GM19438 (cell line): ENCODE results near the gene PALM3.

Experiments
- ATAC-seq: cut with Tn5 transposase; IDR thresholded peaks from one replicate; pipeline ENCODE4 v1.9.1; 2021; ENCODE audit warnings: low read depth; ENCODE audit not compliant: unreplicated experiment

PALM3 gene

DNA sequence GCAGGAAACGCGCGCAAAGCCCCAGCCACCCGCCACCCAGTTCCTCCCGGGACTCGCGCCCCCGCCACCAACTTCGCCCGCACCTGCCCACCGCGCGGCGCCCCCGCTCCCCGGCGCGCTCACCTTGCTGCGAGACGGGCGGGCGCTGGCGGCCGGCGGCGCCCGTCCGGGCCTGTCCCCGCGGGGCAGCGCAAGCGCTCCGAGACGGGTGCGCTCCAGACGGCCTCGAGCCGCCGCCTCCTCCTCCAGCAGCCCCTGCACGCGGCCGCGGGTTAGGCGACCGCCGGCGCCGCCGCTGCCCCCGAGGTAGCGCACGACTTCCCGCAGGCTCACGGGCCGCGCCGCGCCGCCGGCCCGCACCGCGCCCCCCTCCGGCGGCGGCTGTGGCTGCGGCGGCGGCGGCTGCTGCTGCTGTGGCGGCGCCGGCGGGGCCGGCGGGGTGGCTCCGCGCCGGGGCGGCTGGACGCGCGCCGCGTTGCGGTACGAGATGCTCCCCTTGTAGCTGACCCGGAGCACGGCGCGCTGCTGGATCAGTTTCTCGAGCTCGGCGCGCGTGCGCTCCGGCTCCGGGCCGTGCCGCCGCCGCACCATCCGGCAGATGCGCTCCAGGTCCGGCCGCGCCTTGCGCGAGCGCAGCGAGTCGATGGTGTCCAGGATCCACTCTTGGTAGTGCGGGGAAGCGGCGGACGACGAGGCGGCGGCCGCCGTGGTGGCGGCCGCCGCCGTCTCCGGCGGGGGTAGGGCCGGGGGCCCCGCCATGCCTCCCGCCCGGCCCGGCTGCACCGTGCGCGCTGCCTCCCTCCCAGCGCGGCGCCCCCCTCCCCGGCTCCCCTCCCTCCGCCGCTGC is 28.0 kb upstream of the PALM3 start:
- ATAC-seq = no peak

DNA sequence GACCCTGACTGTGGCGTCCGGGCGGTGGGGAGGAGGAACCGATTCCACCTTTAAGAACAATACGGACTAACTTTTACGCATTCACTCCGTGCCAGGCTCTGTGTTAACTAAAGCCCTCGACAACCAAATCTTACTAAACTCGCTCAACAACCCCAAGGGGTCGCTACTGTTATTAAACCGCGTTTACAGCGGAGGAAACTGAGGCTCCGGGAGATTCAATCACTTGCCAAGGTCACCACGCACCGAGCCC is 27.5 kb upstream of the PALM3 start:
- ATAC-seq = no peak

DNA sequence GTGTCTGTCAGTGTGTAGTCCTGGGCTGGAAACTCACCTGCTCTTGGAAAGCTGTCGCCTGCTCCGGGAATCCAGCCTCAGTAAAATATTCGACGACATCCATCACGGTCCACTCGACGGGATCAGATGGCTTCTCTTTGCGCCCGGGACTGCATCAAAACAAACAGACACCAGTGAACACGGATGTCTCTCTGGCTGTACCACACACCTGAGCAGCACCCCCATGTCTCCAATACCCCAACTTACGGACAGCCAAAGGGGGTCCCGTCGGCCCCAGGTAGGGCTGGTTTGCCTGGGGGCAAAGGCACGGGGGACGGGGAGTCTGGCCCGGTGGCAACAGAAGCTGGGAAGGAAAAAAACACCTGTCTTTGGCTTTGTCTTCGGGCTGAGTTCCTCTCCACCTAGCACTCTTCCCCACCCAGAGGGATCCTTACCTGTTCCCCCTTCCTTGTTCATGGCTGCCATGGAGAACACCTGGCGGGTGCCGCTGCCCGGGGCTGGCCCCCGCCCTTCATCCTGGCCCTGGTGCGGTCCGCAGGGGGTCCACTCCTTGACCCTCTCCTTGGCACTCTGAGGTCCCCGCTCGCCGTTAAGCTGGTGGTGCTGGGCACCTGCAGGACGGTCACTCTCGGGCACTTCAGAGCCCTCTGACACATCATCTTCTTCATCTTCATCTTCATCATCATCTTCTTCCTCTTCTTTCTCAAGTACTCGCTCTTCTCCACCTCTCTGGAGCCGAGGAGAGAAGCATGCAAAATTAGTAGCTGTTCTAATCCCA is 26.9 kb upstream of the PALM3 start:
- no peak for ATAC-seq

DNA sequence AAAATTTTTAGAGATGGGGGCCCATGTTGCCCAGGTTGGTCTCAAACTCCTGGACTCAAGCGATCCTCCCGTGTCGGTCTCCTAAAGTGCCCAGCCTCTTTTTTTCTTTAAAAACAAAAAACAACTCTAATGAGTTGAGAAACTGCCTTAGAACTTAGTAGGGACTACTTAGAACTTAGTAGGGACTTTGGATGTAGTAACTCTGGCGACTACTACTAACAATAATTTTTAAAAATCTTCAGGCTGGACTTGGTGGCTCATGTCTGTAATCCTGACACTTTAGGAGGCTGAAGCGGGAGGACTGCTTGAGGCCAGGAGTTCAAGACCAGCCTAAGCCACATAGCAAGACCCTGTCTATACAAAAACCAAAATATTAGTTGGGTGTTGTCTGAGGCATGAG is 24.2 kb upstream of the PALM3 start:
- no peak for ATAC-seq

DNA sequence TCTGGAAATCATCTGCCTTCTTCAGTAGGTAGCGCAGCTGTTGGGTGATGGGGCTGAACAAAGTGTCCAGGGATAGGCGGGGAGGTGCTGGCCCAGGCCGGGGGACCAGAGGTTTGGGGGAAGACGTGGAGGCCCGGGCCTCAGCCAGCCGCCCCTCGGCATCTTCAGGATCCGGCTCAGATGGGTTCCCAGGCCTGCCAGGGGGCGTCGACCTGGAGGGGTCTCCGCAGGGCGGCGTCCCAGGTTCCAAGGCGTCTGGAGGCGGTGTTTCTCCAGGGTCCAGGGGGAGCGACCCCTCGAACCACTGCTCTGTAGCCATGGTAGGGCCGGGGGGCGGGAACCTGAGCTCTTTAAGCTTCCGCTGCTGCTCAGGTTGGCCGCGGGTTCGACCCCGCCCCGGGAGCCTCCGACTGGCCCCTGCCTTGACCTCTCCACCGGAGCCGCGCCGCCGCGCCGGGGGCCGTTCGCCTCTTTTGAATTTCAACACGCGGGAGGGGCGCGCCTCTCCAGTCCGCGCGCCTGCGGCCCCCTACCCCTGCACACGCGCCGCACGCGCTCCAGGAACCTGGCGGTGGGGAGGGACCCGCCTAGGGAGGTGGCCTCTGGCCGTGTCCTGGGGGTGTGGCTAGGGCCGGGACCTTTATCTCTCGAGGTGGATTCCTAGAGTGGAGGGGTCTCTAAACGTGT is 23.6 kb upstream of the PALM3 start, which contains the start of gene C19orf67:
TSS of gene C19orf67 (minus strand) at position 475 of the 687 bp plus-strand sequence. CDS start at position 319, 156 bp downstream.
- no peak for ATAC-seq

DNA sequence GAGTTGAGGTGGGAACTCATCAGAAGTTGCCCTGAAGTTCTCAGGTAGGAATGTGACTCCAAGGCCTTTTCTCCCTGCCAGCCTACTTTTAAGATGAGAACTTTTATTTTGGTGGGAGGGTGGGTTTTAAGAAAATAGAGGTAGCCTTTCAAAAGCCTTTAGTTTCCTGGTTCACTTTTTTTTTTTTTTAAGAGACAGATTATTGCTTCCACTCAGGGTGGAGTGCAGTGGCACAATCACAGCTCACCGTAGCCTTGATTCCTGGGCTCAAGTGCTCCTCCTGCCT is 20.7 kb upstream of the PALM3 start:
- no peak for ATAC-seq

DNA sequence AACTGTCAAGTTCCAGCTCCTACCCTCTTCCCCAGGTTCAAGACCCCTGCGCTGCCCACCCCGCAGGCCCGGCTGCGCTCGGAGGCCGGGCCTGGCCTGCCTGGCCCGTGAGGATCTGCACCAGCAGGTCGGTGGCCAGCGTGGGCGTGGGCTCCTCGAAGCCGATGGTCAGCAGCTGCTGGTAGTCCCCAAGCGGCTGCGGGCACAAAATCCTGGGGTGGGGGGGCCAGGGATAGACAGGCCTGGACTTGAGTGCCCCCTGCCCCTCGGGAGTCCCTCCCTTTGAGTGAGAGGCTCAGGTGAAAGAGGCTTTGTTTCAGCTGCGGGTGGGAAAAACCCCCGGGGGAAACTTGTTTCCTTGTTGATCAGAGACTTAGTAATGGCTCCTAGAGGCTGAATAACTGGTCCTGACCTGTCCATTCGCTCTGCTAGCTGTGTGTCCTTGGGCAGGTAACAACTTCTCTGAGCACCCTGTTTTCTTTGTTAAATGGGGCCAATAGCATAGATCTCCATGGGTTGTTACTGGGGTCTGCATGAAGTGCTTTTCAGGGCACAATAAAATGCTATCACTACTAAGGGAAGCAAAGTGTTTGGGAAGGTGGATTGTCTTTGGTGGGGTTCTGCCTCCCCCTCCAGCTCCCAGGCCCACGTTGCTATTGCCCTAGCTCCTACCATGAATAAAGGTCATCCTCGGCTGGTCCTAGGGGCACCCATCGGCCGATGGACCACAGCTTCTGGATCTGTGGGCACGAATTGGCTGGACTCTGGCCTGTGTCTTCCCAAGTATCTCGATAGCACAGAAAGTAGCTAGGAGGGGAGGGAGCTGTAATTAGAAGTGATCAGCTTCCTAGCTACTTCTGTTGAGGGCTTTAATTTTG is 20.2 kb upstream of the PALM3 start:
- ATAC-seq = peak; percentile 14

DNA sequence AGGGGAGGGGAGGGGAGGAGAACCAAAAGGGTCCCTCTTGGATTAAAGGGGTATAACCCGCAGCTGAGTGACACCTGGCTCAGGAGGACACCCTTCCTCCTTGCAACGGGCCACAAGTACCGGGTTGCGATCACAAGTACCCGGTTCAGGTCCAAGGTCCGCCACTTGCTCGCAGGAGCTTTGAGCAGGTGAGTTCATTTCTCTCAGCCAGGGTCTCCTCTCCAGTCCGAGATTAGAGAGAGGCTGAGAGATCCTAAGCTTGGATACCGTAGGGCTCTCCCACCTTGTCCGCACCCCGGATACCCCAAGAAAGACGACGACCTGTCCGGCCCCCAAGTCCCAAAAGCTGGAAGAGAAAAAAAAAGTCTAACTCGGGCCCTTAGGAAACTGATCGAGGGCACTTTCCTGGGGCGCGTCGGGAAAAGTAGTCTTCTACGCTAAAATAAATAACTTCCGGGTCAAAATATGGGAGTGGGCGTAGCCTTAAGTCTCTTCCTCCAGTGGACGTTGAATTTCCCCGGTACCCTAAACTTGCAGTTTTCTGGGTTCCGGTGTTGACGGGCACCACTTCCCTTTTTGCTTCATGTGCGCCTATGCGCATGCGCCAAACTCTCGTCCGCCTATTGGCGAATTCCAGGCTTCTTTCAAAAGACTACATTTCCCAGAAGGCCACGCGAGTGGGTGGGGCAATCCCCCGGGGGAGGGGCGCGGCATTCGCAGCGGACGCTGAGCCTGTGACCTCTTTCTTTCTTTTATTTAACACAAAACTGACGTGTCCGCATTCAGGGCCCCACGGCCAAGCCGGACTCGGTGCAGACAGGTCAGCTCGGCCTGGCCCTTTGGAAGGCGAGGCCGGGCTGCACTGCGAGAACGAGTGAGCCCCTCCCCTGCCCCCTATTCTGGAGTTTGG is 19.3 kb upstream of the PALM3 start:
- peak; percentile 65 for ATAC-seq

DNA sequence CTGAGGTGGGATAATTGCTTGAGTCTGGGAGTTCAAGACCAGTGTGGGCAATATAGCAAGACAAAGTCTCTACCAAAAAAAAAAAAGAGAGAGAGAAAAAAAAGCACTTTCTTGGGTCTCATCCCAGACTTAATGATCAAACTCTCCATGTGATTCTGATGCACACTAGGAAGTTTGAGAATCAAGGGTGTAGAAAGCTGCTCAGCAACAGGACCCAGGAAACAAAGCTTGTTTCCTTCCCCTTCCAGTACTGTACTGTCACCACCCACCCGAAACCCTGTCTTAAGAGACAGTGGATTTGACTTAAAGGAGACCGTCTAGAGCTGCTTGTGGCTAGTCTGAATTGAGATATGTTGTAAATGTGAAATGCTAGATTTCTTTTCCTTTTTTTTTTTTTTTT is 16.5 kb upstream of the PALM3 start:
- ATAC-seq = no peak

DNA sequence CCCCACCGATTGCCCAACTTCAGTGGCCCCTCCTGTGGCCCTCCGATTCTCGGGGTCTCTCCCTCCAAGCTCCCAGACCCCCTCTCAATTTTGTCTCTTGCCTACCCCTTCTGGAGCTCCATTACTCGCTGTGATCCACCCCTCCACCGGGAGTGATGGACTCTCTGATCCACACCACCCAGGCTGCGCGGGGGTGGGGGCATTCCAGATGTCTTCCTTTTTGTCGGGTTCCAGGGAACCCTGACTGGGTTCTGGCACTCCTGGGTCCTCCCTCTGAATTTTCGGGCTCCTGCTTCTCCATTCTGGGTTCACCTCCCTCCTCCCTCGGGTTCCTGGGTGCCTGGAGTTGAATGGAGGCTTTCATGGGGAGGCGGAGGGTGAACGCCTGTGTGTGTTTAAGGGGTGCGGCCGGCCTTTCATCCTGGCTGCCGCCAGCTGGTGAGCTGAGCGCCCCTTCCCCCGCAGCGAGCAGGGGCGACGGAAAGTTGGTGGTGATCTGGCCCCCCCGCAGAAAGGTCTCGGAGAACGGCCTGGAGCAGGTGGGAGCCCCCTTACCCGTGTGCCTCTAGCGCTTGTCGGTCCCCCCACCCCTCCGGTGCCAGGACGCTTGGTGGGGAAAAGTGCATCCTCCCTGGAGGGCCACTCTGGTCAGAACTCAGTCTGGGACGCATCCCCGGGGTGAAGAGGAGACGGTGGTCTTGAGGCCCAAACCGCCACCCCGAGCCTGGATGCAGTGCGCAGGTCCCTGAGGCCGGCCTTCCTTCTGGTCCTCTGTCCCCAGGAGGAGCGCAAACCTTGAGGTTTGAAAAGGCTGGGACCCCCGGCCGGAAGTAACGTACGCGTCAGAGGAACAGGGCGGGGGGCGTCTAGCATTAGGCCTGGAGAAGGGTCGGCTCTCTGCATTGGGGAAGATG is 12.3 kb upstream of the PALM3 start:
- no peak for ATAC-seq

DNA sequence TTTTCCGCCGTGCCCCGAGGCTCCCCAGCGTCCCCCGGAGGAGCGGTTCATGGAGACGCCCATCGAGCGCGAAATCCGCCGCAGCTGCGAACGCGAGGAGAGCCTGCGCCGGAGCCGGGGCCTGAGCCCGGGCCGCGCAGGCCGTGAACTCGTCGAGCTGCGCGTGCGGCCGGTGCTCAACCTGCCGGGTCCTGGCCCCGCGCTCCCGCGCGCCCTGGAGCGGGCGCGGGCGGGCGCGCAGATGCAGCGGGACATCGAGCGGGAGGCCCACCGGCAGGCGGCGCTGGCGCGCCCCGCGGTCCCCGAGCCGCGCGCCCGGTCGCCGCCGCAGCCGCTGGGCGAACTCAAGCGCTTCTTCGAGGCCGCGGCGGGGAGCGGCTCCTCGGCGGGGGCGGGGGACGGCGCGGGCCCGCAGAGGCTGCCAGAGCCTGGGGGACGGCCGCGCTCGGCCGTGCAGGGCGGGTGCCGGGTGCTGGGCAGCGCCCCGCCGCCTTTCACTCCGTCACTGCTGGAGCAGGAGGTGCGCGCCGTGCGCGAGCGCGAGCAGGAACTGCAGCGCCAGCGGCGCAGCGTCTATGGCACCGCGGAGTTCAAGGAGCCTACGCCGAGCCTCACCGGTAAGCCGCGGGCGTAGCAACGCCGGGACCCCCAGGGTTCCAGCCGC is 11.5 kb upstream of the PALM3 start:
- ATAC-seq = no peak

DNA sequence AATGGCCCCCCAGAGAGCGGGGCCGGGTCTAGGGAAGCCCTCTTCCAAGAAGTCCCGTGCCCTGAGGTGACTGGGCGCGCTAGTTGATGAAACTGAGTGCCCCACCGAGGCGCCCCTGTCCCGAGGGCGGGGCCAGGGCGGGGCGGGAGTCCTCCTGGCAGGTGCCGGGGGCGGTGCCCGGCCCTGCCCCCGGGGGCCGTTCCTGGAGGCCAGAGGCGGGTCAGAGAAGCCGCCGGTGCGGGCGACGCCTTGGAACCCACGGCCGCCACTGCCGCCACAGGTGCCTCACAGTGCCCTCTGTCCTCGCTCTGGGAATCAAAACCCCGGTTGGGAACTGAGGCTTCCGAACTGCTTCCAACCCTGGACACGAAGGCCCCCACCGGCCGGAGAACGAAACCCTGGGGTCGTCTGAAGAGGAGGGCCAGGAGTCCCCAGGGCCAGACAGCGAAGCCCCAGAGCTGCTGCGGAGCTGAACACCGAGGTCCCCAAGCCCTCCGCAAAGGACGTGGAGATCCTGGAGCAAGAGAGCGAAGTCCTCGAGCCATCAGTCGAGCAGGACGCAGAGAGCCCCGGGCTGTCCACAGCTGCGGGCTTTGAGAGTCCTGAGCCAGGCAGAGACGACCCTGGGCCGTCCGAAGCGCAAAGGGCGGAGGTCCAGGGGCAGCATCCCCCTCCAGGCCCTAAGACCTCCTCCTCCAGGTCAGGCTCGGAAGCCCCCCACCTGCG is 10.8 kb upstream of the PALM3 start, which contains the start of gene MISP3:
TSS of gene MISP3 (plus strand) at position 252 of the 726 bp plus-strand sequence. CDS start 524 bp downstream, outside the sequence.
- no peak for ATAC-seq

DNA sequence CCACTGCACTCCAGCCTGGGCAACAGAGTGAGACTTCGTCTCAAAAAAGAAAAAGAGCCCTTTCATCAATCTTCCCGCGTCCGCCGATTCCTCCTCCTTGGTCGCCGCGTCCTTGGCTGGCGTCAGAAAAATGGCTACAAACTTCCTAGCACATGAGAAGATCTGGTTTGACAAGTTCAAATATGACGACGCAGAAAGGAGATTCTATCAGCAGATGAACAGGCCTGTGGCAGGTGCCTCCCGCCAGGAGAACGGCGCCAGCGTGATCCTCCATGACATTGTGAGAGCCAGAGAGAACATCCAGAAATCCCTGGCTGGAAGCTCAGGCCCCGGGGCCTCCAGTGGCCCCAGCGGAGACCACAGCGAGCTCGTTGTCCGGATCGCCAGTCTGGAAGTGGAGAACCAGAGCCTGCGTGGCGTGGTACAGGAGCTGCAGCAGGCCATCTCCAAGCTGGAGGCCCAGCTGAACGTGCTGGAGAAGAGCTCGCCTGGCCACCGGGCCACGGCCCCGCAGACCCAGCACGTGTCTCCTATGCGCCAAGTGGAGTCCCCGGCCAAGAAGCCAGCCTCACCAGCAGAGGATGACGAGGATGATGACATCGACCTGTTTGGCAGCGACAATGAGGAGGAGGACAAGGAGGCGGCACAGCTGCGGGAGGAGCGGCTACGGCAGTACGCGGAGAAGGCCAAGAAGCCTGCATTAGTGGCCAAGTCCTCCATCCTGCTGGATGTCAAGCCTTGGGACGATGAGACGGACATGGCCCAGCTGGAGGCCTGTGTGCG is 8.6 kb upstream of the PALM3 start:
- ATAC-seq = no peak

DNA sequence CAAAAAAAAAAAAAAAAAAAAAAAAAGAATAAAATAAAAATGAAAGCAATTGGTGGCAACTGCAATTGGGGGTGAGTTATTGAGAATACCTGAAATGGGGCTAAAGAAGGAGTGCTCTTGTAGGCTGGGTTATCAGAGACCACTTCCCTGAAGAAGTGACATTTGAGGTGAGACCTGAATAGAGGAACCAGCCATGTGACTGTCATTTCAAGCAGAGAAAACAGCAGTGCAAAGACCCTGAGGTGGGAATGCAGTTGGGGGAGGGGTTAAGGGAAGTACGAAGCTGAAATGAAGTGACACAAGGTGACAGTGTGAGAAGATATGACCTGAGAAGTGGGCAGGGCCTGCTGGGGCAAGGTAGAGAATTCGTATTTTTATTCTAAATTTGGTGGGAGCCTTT is 4.3 kb upstream of the PALM3 start:
- ATAC-seq = no peak

DNA sequence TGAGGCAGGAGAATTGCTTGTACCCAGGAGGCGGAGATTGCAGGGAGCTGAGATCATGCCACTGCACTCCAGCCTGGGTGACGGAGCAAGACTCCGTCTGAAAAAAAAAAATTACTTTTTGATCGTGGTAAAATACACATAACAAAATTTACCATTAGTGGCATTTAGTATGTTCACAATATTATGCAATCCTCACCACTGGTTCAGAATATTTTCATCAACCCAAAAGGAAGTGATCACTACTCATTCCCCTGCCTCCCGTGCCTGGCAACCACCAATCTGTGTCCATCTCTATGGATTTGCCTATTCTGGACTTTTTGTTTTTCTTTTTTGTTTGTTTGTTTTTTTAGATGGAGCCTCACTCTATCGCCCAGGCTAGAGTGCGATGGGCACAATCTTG is 1.2 kb upstream of the PALM3 start:
- no peak for ATAC-seq

DNA sequence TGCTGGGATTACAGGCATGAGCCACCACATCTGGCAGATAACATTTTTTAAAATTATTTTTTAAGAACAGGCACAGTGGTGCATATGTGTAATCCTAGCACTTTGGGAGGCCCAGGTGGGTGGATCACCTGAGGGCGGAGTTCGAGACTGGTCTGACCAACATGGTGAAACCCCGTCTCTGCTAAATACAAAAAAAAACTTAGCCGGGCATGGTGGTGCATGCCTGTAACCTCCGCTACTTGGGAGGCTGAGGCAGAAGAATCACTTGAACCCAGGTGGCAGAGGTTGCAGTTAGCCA is 631 bp upstream of the PALM3 start:
- ATAC-seq = no peak
